ENCODE results near the gene NDUFB7. TPM values are rescaled to one million over a fixed set of nuclear protein-coding genes. Genes with fewer than 3 reads are reported as not detected.

Gene NDUFB7
- total RNA-seq, 3 donors from 2014 or later = 161 to 213 (median 175) TPM

DNA sequence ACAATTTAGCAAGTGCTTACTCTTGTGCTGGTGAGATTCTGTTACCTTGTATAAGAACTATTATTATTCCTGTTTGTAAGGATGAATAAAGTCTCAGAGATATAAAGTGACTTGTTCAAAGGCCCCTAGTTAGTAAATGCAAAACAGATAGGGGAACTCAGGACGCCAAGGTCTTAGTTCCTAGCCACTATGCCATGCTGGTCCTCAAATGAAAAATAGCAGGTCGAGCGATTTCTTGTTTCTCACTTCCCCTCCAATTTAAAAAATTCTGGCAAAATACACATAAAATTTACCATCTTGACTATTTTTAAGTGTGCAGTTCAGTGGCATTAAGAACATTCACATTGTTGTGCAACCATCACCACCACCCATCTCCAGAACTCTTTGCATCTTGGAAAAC is 41.4 kb downstream of the NDUFB7 start:
- no peaks in the 10 kb centered on the region for H3K9me3 Mint-ChIP-seq
- no peak for ATAC-seq
- H3K4me1 Mint-ChIP-seq (ENCODE audit: low read depth) = peaks cover 44% of the 10 kb centered on the region
- DNase-seq = no peak
- H3K36me3 Mint-ChIP-seq (ENCODE audit: insufficient read depth) = peaks cover 3% of the 10 kb centered on the region
- peak overlapping the region; percentile 93 for H3K4me3 Mint-ChIP-seq
- H3K27me3 Mint-ChIP-seq (ENCODE audit: low read depth) = no peaks in the 10 kb centered on the region

DNA sequence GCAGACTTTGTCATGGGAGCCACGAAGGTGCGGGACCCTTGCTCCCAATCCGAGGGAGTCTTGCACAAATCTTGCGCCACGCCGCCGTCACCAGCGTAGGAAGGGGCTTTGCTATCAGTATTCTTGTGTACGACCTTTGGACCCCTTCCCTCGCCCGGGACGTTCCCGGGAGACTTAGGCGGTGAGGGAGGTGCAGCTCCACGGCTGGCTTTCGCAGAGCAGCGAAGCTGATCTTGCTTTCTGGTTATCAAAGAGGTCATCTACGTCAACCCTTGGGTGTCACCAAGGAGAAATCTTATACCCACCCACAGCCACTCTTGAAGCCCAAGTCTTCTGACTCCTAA is 41.9 kb downstream of the NDUFB7 start:
- Mint-ChIP-seq H3K4me1 (ENCODE audit: low read depth) (peaks cover 48% of the 10 kb centered on the region), H3K4me3 (peak overlapping the region; percentile 93), H3K27me3 (ENCODE audit: low read depth) (no peaks in the 10 kb centered on the region), H3K9me3 (no peaks in the 10 kb centered on the region), H3K36me3 (ENCODE audit: insufficient read depth) (peaks cover 3% of the 10 kb centered on the region)
- ATAC-seq = peak; percentile 7 to 8
- no peak for DNase-seq

DNA sequence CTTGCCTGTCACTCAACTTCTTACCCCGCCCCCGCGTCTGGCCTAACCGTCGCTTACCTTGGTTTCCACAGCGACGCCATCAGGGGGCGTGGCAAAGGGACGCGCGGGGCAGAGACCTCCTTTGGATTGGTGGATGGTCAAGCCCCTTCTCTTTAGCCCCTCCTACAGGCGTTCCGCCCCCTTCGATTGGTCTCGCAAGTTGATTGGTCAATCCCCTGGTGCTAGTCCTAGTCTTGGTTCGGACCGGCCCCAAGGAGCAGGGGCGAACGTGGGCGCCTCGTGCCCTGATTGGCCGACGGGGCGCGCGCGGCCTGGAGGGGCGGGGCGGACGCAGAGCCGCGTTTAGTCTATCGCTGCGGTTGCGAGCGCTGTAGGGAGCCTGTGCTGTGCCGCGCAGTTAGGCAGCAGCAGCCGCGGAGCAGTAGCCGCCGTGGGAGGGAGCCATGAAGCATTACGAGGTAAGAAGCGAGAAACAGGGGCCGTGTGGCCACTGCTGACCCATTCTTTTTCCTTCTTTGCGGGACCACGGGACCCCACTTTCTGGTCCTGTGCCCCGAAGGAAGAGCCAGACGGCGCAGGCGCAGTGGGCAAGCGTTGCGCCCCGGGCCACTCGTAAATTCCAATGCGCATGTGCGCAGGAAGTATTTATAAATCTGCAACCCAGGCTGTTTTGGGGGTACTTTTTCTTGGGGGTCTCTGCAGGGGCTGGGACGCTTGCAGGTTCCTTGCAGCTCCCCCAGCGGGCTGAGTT is 42.4 kb downstream of the NDUFB7 start, which contains the start of gene TECR:
TECR (plus strand) TSS at position 341 of the 751 bp plus-strand sequence; CDS start at position 444, 103 bp downstream.
- H3K36me3 Mint-ChIP-seq (ENCODE audit: insufficient read depth) = peaks cover 3% of the 10 kb centered on the region
- no peaks in the 10 kb centered on the region for H3K9me3 Mint-ChIP-seq
- no peaks in the 10 kb centered on the region for H3K27me3 Mint-ChIP-seq (ENCODE audit: low read depth)
- peak; percentile 100 for DNase-seq
- ATAC-seq = peak; percentile 95 to 97
- peak within 1 kb of the TSS; percentile 93 for H3K4me3 Mint-ChIP-seq
- peaks cover 48% of the 10 kb centered on the region for H3K4me1 Mint-ChIP-seq (ENCODE audit: low read depth)

DNA sequence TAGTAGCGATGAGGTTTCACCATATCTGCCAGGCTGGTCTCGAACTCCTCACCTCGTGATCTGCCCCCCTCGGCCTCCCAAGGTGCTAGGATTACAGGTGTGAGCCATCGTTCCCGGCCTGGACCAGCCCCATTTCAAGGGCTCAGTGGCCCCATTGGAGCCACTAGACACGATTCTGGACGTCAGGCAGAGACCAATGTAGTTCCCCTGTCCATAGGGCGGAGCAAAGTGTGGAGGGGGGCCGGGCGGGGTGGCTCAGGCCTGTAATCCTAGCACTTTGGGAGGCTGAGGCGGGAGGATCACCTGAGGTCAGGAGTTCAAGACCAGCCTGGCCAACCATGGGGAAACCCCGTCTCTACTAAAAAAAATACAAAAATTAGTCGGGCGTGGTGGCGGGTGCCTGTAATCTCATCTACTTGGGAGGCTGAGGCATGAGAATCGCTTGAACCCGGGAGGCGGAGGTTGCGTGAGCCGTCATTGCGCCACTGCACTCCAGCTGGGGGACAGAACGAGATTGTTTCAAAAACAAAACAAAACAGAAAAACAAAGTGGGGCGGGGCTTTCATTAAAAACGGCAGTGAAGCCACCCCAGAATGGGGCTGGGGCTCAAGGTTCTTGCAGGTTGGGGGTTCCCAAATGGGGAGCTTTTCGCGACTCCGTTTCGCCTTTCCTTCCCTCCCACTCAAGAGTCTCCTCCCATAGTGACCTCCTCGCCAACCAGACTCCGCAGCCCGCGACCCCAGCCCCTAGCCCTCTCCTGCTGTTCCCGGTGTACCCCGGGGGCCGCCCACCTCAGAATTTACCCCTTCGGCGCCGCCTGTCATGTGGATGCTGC is 43.2 kb downstream of the NDUFB7 start:
- Mint-ChIP-seq H3K4me1 (ENCODE audit: low read depth) (peaks cover 54% of the 10 kb centered on the region), H3K9me3 (no peaks in the 10 kb centered on the region), H3K27me3 (ENCODE audit: low read depth) (no peaks in the 10 kb centered on the region), H3K4me3 (peak overlapping the region; percentile 93), H3K36me3 (ENCODE audit: insufficient read depth) (peaks cover 3% of the 10 kb centered on the region)
- ATAC-seq = no peak
- no peak for DNase-seq

DNA sequence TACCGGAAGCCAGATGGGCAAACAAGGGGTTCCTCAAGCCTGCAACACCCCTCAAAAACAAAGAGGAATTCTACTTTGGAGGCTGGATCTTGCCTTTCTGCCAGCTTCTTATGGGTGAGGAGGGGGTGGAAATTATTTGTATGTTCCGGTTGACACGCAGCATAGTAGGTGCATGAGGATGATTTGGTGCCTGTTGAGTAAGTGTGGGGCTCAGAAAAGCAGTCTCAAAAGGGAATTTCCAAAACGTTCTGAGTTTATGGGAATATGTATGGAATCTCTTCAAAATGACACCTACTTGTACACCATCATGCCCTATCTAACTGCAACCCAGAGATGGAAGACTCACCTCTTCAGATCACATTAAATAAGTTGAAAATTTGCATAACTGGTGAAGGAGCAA is 45.4 kb downstream of the NDUFB7 start:
- no peak for DNase-seq
- no peak overlapping the region for H3K4me3 Mint-ChIP-seq
- H3K4me1 Mint-ChIP-seq (ENCODE audit: low read depth) = peaks cover 58% of the 10 kb centered on the region
- no peaks in the 10 kb centered on the region for H3K27me3 Mint-ChIP-seq (ENCODE audit: low read depth)
- no peak for ATAC-seq
- no peaks in the 10 kb centered on the region for H3K9me3 Mint-ChIP-seq
- no peaks in the 10 kb centered on the region for H3K36me3 Mint-ChIP-seq (ENCODE audit: insufficient read depth)

DNA sequence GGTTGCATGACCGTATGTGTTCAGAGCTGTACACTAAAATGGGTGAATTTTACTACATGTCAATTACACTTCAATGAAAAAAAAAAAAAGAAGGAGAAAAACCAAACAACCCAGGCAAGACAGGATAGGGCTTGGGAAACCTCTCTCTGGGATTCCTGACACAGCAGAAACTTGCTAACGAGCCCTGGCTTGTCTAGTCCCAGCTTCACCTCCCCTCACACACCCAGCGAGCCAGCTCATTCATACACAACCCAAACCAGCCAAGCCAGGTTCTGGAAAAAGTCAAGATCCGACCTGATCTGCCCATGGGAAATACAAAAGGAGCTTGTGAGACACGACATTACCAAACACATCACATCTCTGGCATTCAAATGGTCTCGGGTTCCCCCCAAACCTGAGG is 46.1 kb downstream of the NDUFB7 start:
- Mint-ChIP-seq H3K27me3 (ENCODE audit: low read depth) (no peaks in the 10 kb centered on the region), H3K9me3 (no peaks in the 10 kb centered on the region), H3K36me3 (ENCODE audit: insufficient read depth) (no peaks in the 10 kb centered on the region), H3K4me3 (no peak overlapping the region), H3K4me1 (ENCODE audit: low read depth) (peaks cover 56% of the 10 kb centered on the region)
- DNase-seq (no peak), ATAC-seq (no peak)

DNA sequence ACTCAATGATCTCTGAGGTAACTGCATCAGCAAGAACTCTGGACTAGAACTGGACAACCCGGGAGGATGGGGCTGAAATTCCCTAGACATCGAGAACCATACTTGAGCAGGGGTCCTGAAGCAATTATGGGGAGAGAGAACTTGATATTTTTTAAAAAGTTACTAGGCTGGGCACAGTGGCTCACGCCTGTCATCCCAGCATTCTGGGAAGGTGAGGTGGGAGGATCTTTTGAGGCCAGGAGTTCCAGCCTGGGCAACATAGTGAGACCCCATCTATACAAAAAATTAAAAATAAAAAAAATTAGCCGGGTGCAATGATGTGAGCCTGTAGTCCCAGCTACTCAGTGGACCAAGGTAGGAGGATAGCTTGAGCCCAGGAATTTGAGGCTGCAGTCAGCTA is 51.3 kb downstream of the NDUFB7 start:
- Mint-ChIP-seq H3K9me3 (no peaks in the 10 kb centered on the region), H3K36me3 (ENCODE audit: insufficient read depth) (peaks cover 19% of the 10 kb centered on the region), H3K4me3 (no peak overlapping the region), H3K4me1 (ENCODE audit: low read depth) (peaks cover 66% of the 10 kb centered on the region), H3K27me3 (ENCODE audit: low read depth) (no peaks in the 10 kb centered on the region)
- no peak for DNase-seq
- ATAC-seq = no peak

DNA sequence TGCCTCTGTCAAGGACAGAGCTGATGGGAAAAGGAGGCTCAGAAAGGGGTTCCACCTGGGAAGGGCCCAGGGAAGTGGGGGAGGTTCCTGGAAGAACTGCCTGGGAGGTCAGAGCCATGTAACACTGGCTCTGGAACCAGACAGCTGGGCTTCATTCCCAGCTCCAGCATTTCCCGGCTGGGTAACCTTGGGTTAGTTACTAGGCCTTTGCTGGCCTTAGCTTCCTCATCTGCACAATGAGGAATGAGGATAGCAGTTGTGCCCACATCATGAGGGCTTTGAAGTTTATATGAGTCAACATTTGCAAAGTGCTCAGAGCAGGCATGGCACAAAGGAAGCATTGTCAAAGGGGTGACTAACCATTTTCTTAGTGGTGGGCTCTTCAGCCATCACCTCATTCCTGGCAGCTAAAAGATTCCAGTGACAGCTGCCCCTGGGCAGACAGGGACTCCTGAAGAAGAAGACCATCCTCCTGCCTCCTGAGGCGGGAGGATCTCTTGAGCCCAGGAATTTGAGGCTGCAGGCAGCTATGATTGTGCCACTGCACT is 51.9 kb downstream of the NDUFB7 start:
- Mint-ChIP-seq H3K36me3 (ENCODE audit: insufficient read depth) (peaks cover 25% of the 10 kb centered on the region), H3K4me3 (peak overlapping the region; percentile 70), H3K9me3 (no peaks in the 10 kb centered on the region), H3K4me1 (ENCODE audit: low read depth) (peaks cover 68% of the 10 kb centered on the region), H3K27me3 (ENCODE audit: low read depth) (no peaks in the 10 kb centered on the region)
- peak; percentile 16 to 21 for ATAC-seq
- no peak for DNase-seq

DNA sequence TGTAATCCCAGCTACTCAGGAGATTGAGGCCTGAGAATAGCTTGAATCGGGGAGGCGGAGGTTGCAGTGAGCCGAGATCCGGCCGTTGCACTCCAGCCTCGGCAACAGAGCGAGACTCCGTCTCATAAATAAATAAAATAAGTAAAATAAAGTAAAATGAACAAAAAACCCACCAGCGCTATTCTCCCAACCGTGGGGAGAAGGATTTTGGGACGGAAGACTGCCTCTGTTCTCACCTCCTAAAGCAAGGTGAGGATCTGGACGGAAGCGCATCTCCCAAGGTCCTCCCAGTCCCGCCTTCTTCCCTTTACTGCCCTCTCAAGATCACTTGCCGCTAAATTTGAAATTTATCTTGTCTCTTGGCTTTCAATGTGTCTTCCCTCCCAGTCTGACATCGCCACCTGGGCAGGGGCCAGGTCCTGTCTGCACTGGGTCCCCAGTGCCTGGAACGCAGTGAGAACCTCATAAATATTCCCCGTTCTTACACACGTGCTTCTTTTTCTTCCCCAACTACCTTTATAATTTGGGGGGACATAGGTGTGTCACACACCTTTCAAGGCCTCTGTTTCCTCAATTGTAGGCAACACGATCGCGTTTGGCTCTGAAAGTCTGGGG is 52.5 kb downstream of the NDUFB7 start:
- peaks cover 30% of the 10 kb centered on the region for H3K36me3 Mint-ChIP-seq (ENCODE audit: insufficient read depth)
- DNase-seq (no peak), ATAC-seq (no peak)
- H3K9me3 Mint-ChIP-seq = no peaks in the 10 kb centered on the region
- H3K4me1 Mint-ChIP-seq (ENCODE audit: low read depth) = peaks cover 73% of the 10 kb centered on the region
- peak overlapping the region; percentile 92 for H3K4me3 Mint-ChIP-seq
- no peaks in the 10 kb centered on the region for H3K27me3 Mint-ChIP-seq (ENCODE audit: low read depth)

DNA sequence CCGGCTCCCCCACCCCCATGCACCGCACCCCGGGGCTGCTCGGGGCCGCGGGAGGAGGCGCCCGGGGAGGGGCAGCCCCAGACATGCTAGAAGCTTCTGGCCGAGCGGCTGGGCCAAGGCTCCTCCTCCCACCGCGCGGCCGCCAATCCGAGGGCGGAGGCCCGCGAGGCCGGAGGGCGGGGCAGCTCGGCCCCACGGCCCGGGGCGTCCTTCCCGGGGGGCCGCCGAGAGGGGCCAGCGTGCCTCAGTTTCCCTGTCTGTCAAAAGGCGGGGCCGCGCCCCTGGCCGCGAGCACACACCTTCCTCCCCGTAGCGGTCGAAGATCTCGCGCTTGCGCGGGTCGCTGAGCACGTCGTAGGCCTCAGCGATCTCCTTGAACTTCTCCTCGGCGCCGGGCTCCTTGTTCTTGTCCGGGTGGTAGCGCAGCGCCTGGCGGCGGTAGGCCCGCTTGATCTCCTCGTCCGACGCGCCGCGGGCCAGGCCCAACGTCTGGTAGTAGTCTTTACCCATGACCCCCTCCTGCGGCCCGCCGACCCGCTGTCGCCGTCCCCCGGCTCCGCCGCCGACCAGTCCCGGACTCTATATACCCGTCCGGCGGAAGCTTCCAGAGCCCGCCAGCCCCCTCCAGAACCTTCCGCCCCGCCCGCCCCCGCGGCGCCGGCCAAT is 53.9 kb downstream of the NDUFB7 start, which contains the start of gene DNAJB1:
DNAJB1 (minus strand) TSS at position 558 of the 666 bp plus-strand sequence; CDS start at position 510, 48 bp downstream.
- DNase-seq (peak; percentile 34), ATAC-seq (peak; percentile 74 to 77)
- Mint-ChIP-seq H3K4me1 (ENCODE audit: low read depth) (peaks cover 67% of the 10 kb centered on the region), H3K9me3 (no peaks in the 10 kb centered on the region), H3K4me3 (peak within 1 kb of the TSS; percentile 92), H3K27me3 (ENCODE audit: low read depth) (no peaks in the 10 kb centered on the region), H3K36me3 (ENCODE audit: insufficient read depth) (peaks cover 36% of the 10 kb centered on the region)

DNA sequence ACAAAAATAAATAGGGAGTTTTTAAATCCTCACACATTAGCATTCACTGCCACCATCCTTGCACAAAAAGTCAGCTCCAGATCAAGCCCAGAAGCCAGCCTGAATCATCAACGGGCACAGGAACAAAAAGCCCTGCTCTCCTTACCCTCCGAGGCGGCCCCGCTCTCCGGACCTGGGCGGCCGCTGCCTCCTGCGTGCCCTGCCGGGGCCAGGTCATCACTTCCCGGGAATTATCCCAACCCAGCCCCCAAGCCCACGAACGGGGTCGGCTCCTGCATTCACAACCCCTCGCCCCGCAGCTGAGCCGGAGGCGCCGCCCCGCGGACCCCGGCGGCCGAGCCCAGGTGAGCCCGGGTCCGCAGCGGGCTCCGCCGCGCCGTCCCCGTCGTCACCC is 54.4 kb downstream of the NDUFB7 start:
- no peak for DNase-seq
- no peak for ATAC-seq
- peak overlapping the region; percentile 92 for H3K4me3 Mint-ChIP-seq
- H3K4me1 Mint-ChIP-seq (ENCODE audit: low read depth) = peaks cover 62% of the 10 kb centered on the region
- H3K36me3 Mint-ChIP-seq (ENCODE audit: insufficient read depth) = peaks cover 36% of the 10 kb centered on the region
- H3K9me3 Mint-ChIP-seq = no peaks in the 10 kb centered on the region
- no peaks in the 10 kb centered on the region for H3K27me3 Mint-ChIP-seq (ENCODE audit: low read depth)

DNA sequence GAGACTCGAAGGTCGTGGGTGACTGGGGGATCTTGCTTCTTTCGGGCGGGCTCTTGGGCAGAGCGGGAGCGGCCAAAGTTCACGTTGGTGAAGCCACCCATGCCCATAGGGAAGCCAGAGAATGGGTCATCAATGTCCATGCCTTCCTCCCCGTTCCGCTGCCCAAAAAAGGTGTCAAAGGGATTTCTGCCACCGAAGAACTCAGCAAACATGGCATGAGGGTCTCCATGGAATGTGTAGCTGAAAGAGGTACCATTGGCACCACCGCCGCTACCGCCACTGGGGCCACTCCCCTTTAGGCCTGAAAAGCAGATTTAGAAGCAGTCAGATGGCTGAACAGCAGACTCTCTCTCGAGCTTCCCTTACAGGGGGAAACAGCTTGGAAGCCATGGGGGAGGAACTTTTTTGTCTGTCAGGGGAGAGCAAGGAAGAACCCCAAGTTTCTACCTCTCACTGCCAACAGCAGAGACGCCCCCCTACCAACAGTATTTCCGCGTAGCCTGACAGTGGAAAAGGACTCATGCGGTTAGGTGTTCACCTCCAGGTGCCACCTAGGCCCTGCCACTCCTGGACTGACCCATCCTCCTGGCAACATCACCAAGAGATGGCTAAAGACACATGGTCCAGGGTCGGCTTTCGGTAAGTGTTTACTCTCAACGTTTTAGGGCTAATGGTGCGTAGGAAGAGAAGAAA is 55.0 kb downstream of the NDUFB7 start:
- Mint-ChIP-seq H3K4me1 (ENCODE audit: low read depth) (peaks cover 56% of the 10 kb centered on the region), H3K4me3 (peak overlapping the region; percentile 92), H3K36me3 (ENCODE audit: insufficient read depth) (peaks cover 36% of the 10 kb centered on the region), H3K9me3 (no peaks in the 10 kb centered on the region), H3K27me3 (ENCODE audit: low read depth) (no peaks in the 10 kb centered on the region)
- ATAC-seq (no peak), DNase-seq (no peak)
